Measurements from ENCODE around the gene RAP1GAP2.

The RAP1GAP2 gene

GRCh38 chr17:2924211-2924610, 128.0 kb downstream of the RAP1GAP2 start:
- DNase-seq, result no peak

GRCh38 chr17:2925011-2925410, 128.8 kb downstream of the RAP1GAP2 start:
- DNase-seq, result no peak

GRCh38 chr17:2926019-2926650, 129.9 kb downstream of the RAP1GAP2 start:
- DNase-seq, result no peak

GRCh38 chr17:2928294-2928890, 132.2 kb downstream of the RAP1GAP2 start:
- no peak for DNase-seq

GRCh38 chr17:2929881-2930533, 133.8 kb downstream of the RAP1GAP2 start:
- no peak for DNase-seq

GRCh38 chr17:2931876-2932275, 135.6 kb downstream of the RAP1GAP2 start:
- no peak for DNase-seq

- DNase-seq, result no peak
Measured at GRCh38 chr17:2932946-2933345, 136.7 kb downstream of the RAP1GAP2 start.

GRCh38 chr17:2933606-2934005, 137.4 kb downstream of the RAP1GAP2 start:
- DNase-seq, result no peak

GRCh38 chr17:2935632-2936031, 139.4 kb downstream of the RAP1GAP2 start:
- no peak for DNase-seq

- no peak for DNase-seq
Measured at GRCh38 chr17:2936351-2936750, 140.1 kb downstream of the RAP1GAP2 start.

GRCh38 chr17:2936771-2937321, 140.6 kb downstream of the RAP1GAP2 start:
- no peak for DNase-seq

- no peak for DNase-seq
Measured at GRCh38 chr17:2937331-2938003, 141.2 kb downstream of the RAP1GAP2 start.

GRCh38 chr17:2939714-2940351, 143.6 kb downstream of the RAP1GAP2 start:
- DNase-seq, result no peak

- DNase-seq, result no peak
Measured at GRCh38 chr17:2940352-2940751, 144.1 kb downstream of the RAP1GAP2 start.

GRCh38 chr17:2943981-2944380, 147.7 kb downstream of the RAP1GAP2 start:
- no peak for DNase-seq

GRCh38 chr17:2945299-2945698, 149.1 kb downstream of the RAP1GAP2 start:
- DNase-seq, result no peak

- DNase-seq, result no peak
Measured at GRCh38 chr17:2946144-2946543, 149.9 kb downstream of the RAP1GAP2 start.

GRCh38 chr17:2947588-2947950, 151.3 kb downstream of the RAP1GAP2 start:
- DNase-seq, result no peak

GRCh38 chr17:2947996-2948550, 151.8 kb downstream of the RAP1GAP2 start:
- no peak for DNase-seq

GRCh38 chr17:2948721-2949468, 152.7 kb downstream of the RAP1GAP2 start:
- no peak for DNase-seq

GRCh38 chr17:2949469-2950044, 153.3 kb downstream of the RAP1GAP2 start:
- no peak for DNase-seq

- no peak for DNase-seq
Measured at GRCh38 chr17:2950846-2951245, 154.6 kb downstream of the RAP1GAP2 start.

Data from NCI-H1436 treated with DMSO at 0.1 percent for 48 hours (cell line).